Medulla oblongata (tissue), 1 donor: Measurements from ENCODE around the gene DLGAP4.

ENCODE experiments used
- DNase-seq: peaks from one replicate; pipeline ENCODE4 v3.0.0-alpha.2; 2015; ENCODE audit errors: extremely low spot score

The DLGAP4 gene

GRCh38 chr20:36305602-36306551, at the start of gene DLGAP4:
TSS of gene DLGAP4 (plus strand) at chr20:36306339. CDS start at chr20:36431718, 125,379 bp downstream.
- DNase-seq: no peak

GRCh38 chr20:36259177-36260061, 46.7 kb upstream of the DLGAP4 start:
- no peak for DNase-seq

- no peak for DNase-seq
These were observed 45.8 kb upstream of the DLGAP4 start for GRCh38 chr20:36260316-36260715.

- DNase-seq: no peak
These were observed 44.6 kb upstream of the DLGAP4 start for GRCh38 chr20:36261389-36262105.

- no peak for DNase-seq
These were observed 43.7 kb upstream of the DLGAP4 start for GRCh38 chr20:36262440-36262839.

- no peak for DNase-seq
These were observed 41.5 kb upstream of the DLGAP4 start for GRCh38 chr20:36264426-36265246.

GRCh38 chr20:36266189-36266588, 40.0 kb upstream of the DLGAP4 start:
- DNase-seq: no peak

GRCh38 chr20:36267605-36268381, 38.3 kb upstream of the DLGAP4 start:
- no peak for DNase-seq

- DNase-seq: no peak
These were observed 37.4 kb upstream of the DLGAP4 start for GRCh38 chr20:36268440-36269342.

- no peak for DNase-seq
These were observed 36.6 kb upstream of the DLGAP4 start for GRCh38 chr20:36269507-36269906.

- no peak for DNase-seq
These were observed 35.1 kb upstream of the DLGAP4 start for GRCh38 chr20:36270744-36271638.

GRCh38 chr20:36271639-36272546, 34.2 kb upstream of the DLGAP4 start:
- no peak for DNase-seq

GRCh38 chr20:36272547-36273220, 33.5 kb upstream of the DLGAP4 start:
- no peak for DNase-seq

- DNase-seq: no peak
These were observed 32.5 kb upstream of the DLGAP4 start for GRCh38 chr20:36273414-36274180.

GRCh38 chr20:36274181-36274841, 31.8 kb upstream of the DLGAP4 start:
- no peak for DNase-seq
